ENCODE measurements around the gene PHEX.

Gene PHEX

DNA sequence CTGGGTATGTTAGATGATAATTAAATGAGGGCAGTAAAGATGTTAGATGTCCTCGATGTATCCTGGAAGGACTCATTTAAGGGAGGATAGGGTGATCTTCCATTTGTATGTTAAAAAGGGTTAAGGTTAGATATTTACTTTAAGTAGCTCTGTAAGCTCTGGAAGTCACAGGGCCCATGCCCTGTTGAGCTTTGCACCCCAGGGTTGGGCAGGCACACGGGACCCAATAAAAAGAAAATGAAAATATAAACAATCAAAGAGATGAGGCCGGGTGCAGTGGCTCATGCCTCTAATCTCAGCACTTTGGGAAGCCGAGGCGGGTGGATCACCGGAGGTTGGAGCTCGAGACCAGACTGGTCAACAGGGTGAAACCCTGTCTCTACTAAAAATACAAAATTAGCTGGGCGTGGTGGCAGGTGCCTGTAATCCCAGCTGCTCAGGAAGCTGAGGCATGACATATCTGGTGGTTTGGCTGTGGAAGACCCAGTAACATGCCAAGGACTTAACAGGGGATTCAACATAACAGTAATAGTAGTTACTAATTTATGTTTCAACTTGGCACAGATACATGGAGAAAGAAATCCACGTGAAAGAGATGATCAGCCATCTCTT is 16.9 kb upstream of the PHEX start:
- TF ChIP-seq, protein P1, sequence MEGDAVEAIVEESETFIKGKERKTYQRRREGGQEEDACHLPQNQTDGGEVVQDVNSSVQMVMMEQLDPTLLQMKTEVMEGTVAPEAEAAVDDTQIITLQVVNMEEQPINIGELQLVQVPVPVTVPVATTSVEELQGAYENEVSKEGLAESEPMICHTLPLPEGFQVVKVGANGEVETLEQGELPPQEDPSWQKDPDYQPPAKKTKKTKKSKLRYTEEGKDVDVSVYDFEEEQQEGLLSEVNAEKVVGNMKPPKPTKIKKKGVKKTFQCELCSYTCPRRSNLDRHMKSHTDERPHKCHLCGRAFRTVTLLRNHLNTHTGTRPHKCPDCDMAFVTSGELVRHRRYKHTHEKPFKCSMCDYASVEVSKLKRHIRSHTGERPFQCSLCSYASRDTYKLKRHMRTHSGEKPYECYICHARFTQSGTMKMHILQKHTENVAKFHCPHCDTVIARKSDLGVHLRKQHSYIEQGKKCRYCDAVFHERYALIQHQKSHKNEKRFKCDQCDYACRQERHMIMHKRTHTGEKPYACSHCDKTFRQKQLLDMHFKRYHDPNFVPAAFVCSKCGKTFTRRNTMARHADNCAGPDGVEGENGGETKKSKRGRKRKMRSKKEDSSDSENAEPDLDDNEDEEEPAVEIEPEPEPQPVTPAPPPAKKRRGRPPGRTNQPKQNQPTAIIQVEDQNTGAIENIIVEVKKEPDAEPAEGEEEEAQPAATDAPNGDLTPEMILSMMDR (IDR thresholded peaks at IDR 0.05; ENCODE audit: insufficient read depth, low read length, poor library complexity, severe bottlenecking): no peak
- no peaks in the 10 kb centered on the region for H3K27me3 ChIP-seq (replicated peaks; ENCODE audit: control insufficient read depth, insufficient read depth, low read length)

DNA sequence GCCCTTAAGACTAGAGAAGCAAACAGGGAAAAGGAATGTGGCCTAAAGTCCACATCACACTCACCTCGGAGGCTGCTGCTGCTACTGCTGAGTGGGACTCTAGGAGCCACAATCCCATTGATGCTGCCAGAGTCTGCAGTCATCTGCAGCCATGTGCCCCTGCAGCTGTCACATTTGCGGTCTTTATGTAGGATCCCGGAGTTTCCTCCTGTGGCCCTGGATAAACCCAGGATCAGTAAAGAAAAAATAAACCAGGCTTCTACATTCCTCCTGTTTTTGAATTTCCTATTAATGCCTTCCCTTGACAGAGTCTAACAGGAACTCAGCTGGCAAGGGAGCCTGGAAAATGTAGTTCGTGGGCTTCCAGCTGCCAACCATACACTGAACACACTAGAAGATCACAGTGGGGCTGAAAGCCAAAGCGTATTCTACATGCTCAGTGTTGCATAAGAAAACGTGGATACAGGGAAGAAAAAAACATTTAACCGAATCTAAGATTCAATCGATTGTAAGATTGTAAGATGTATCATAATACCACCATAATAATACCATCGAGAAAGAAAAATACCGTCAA is 10.3 kb upstream of the PHEX start:
- Histone ChIP-seq H3K36me3 (ENCODE audit: control insufficient read depth, insufficient read depth, low read length) (no peaks in the 10 kb centered on the region), H3K4me3 (replicated peaks; ENCODE audit: low read depth, low read length) (no peak overlapping the region), H3K27me3 (replicated peaks; ENCODE audit: control insufficient read depth, insufficient read depth, low read length) (no peaks in the 10 kb centered on the region)
- TF ChIP-seq, protein P1 (IDR thresholded peaks at IDR 0.05; ENCODE audit: insufficient read depth, low read length, poor library complexity, severe bottlenecking): no peak
- no peak for DNase-seq (ENCODE audit: extremely low read depth, insufficient read length)

More for the DNA sequence above, 16.9 kb upstream of the PHEX start:
- DNase-seq (ENCODE audit: extremely low read depth, insufficient read length): no peak
- Histone ChIP-seq H3K4me3 (replicated peaks; ENCODE audit: low read depth, low read length) (no peak overlapping the region), H3K36me3 (ENCODE audit: control insufficient read depth, insufficient read depth, low read length) (no peaks in the 10 kb centered on the region)

DNA sequence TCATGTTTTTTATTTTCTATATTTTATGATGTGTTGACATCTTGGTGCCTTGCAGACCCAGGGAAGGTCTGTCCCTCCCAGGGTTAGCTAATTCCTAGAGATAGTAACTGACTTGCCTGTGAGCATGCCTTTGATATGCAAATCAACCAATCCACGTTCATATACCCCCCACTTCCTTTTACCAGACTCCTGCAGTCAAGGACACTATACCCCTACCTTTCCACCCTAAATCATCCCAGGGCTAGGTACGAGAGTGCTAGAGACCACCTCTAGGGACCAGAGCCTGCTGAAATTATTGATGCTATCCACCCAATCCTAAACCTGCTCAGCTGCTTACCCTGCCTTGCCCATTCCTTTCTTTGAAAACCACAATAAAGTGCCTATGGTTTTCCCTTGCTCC is 7.5 kb upstream of the PHEX start:
- no peak for DNase-seq (ENCODE audit: extremely low read depth, insufficient read length)
- Histone ChIP-seq H3K4me3 (replicated peaks; ENCODE audit: low read depth, low read length) (no peak overlapping the region), H3K36me3 (ENCODE audit: control insufficient read depth, insufficient read depth, low read length) (no peaks in the 10 kb centered on the region), H3K27me3 (replicated peaks; ENCODE audit: control insufficient read depth, insufficient read depth, low read length) (no peaks in the 10 kb centered on the region)
- TF ChIP-seq, protein P1 (IDR thresholded peaks at IDR 0.05; ENCODE audit: insufficient read depth, low read length, poor library complexity, severe bottlenecking): no peak

DNA sequence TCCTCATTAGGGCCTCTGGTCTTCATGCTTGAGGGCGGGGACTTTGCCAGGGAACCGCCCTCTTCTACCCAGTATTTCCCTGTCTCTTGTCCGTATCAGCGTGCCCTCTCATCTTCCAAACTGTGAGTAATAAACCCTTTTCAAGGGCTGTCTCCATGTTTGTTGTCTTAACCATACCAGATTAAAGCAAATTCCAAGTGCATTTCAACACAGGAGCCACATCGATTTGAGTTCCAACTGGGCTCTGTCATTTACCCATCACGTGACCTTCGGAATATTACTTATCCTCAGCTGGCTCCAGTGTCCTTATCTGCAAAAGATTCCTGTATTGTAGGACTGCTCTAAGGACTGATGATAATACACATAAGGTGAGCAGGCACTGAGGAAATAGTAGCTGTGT is 6.4 kb upstream of the PHEX start:
- DNase-seq (ENCODE audit: extremely low read depth, insufficient read length): no peak
- TF ChIP-seq, protein P1 (IDR thresholded peaks at IDR 0.05; ENCODE audit: insufficient read depth, low read length, poor library complexity, severe bottlenecking): no peak
- Histone ChIP-seq H3K27me3 (replicated peaks; ENCODE audit: control insufficient read depth, insufficient read depth, low read length) (no peaks in the 10 kb centered on the region), H3K36me3 (ENCODE audit: control insufficient read depth, insufficient read depth, low read length) (no peaks in the 10 kb centered on the region), H3K4me3 (replicated peaks; ENCODE audit: low read depth, low read length) (no peak overlapping the region)

DNA sequence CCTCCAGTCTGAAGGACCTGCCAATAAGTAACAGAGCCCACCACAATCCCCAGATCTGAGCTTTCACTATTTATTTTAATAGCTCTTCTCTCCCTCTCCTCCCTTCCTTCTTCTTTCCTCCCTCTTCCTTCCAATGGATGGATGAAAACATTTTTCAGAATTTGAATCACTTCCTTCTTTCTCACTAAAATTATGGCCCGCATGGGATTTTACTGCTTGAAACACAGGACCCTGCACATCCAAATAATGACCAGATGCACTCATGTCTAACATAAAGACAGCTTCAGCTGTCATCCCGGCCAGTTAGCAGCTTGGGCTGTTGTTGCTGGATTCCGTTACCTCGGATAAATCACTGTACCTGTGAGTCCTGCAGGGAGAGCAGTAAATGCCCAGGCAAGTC is 5.4 kb upstream of the PHEX start:
- Histone ChIP-seq H3K36me3 (ENCODE audit: control insufficient read depth, insufficient read depth, low read length) (no peaks in the 10 kb centered on the region), H3K4me3 (replicated peaks; ENCODE audit: low read depth, low read length) (no peak overlapping the region), H3K27me3 (replicated peaks; ENCODE audit: control insufficient read depth, insufficient read depth, low read length) (no peaks in the 10 kb centered on the region)
- TF ChIP-seq, protein P1 (IDR thresholded peaks at IDR 0.05; ENCODE audit: insufficient read depth, low read length, poor library complexity, severe bottlenecking): no peak
- DNase-seq (ENCODE audit: extremely low read depth, insufficient read length): no peak
